Fibroblast of lung (primary cell): ENCODE data around the gene EFNB3.

Experiments
- CTCF ChIP-seq, 2 donors: IDR thresholded peaks in 1 of 2; conservative IDR thresholded peaks in 1 of 2; 1 replicate in 1 of 2; 2 replicates in 1 of 2; pipeline ENCODE4 v1.5.1; 2011 to 2012; ENCODE audit warnings: low read length in 2 of 2, control low read depth in 1 of 2, inconsistent platforms in 1 of 2, low read depth in 1 of 2, mild to moderate bottlenecking in 1 of 2
- EZH2 ChIP-seq: IDR thresholded peaks from 2 replicates; pipeline ENCODE4 v1.5.1; 2012; ENCODE audit warnings: low read length, control low read depth, mild to moderate bottlenecking; ENCODE audit errors: missing control alignments

DNA sequence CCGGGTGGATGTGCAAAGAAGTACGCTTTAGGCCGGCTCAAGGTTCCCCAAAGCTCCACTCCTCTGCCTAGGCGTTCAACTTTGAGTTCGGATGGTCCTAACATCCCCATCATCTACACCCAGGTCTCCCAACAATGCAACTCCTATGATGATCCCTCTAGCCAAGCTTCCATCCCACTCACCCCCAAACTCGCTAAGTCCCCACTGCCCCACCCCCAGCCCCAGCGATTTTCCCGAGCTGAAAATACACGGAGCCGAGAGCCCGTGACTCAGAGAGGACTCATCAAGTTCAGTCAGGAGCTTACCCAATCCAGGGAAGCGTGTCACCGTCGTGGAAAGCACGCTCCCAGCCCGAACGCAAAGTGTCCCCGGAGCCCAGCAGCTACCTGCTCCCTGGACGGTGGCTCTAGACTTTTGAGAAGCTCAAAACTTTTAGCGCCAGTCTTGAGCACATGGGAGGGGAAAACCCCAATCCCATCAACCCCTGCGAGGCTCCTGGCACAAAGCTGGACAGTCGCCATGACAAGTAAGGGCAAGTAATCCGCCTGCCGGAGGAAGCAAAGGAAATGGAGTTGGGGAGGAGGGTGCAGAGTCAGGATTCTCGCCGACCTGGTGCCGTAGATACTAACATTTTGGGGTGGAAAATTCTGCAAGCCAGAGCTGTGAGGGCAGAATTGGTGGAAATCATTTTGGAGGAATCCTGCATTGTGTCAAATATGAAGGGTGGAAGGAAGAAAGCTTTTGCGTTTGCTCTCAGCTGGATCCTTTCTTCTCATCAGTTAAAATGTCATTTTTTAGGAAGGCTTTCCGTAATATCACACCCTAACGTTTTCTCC, 17.7 kb upstream of the EFNB3 start, which contains the start of gene TP53:
- TF ChIP-seq CTCF (conservative IDR thresholded peaks at IDR 0.05 in 1 of 2, IDR thresholded peaks at IDR 0.05 in 1 of 2; ENCODE audit: low read depth in 1 of 2, low read length in 2 of 2) (peak in 1 of 2 donors; percentile 21), EZH2 (no peak)
